ENCODE results near the gene TRIM29. TPM values are rescaled to one million over a fixed set of nuclear protein-coding genes. Genes with fewer than 3 reads are reported as not detected.
A peak's percentile ranks its signal among the peaks of the same experiment; 100 is the strongest.

The TRIM29 gene
- total and polyA plus RNA-seq, 4 donors: 4.4 to 26.6 (median 16.9) TPM

DNA sequence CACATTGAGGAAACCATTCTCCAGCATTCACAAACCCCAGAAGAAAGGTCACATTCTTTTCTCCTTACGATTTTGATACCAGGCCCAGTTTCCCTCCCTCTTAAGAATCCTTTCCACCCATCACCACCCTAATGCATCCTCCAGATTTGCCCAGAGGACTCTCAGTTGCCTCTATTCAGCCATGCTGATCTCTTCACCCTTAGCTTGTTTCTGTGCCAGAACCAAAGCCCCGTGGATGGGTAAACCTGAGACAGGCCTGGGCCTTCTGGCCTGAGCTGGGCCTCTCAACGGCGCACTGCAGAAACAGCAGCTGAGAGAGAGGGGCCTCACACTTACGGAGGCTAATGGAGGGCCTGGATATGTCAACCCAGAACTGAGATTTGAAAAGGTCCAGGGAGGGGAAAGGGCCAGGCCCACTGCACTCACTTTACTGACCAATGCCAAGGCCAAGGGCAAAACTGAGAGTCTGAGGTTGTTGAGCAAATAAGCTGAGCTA is 40.7 kb upstream of the TRIM29 start:
- no peaks in the 10 kb centered on the region for H3K36me3 ChIP-seq (ENCODE audit: control insufficient read depth in 4 of 4, insufficient read depth in 4 of 4, low read length in 4 of 4)
- DNase-seq (no peak), ATAC-seq (ENCODE audit: insufficient read depth, low FRiP score) (no peak)
- H3K4me3 ChIP-seq: no peak overlapping the region
- H3K27ac ChIP-seq (ENCODE audit: low read depth in 1 of 2, low read length in 1 of 2): no peak overlapping the region
- peaks cover 0 to 32% (median 12%) of the 10 kb centered on the region in 5 donors for H3K4me1 ChIP-seq (ENCODE audit: control insufficient read depth in 5 of 5, insufficient read depth in 5 of 5, low read length in 5 of 5)
- WGBS, 2 donors: 83 to 92% methylated on average over 5 of the region's 5 CpGs
- no peaks in the 10 kb centered on the region for H3K9me3 ChIP-seq (ENCODE audit: control insufficient read depth in 4 of 4, insufficient read depth in 3 of 4, low read length in 3 of 4)
- H3K27me3 ChIP-seq (ENCODE audit: control insufficient read depth in 3 of 3, insufficient read depth in 3 of 3, low read length in 2 of 3): no peaks in the 10 kb centered on the region
- no peak overlapping the region for H3K9ac ChIP-seq (ENCODE audit: insufficient read depth in 1 of 2, low read length in 2 of 2)
- TF ChIP-seq, protein P1, sequence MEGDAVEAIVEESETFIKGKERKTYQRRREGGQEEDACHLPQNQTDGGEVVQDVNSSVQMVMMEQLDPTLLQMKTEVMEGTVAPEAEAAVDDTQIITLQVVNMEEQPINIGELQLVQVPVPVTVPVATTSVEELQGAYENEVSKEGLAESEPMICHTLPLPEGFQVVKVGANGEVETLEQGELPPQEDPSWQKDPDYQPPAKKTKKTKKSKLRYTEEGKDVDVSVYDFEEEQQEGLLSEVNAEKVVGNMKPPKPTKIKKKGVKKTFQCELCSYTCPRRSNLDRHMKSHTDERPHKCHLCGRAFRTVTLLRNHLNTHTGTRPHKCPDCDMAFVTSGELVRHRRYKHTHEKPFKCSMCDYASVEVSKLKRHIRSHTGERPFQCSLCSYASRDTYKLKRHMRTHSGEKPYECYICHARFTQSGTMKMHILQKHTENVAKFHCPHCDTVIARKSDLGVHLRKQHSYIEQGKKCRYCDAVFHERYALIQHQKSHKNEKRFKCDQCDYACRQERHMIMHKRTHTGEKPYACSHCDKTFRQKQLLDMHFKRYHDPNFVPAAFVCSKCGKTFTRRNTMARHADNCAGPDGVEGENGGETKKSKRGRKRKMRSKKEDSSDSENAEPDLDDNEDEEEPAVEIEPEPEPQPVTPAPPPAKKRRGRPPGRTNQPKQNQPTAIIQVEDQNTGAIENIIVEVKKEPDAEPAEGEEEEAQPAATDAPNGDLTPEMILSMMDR (IDR thresholded peaks at IDR 0.05; ENCODE audit: control extremely low read depth, extremely low read depth): no peak

DNA sequence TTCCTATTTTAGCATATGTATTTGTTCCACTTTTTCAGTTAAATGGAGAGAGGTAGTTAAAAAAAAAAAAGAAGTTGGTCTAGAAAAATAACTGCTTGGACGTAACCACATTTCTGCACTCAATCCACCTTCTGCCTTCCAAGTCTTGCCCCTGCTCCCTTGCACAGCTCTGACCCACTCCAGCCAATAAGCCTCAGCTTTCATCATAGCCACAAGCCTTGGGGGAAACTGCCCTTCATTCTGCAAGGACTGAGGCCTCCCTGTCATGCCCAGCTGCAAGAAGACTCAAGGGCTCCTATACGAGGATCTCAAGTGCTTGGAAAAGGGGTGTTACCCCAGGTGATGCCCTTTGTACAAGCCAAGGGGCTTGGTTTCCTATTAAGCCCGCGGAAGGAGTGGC is 37.0 kb upstream of the TRIM29 start:
- Histone ChIP-seq H3K4me3 (no peak overlapping the region), H3K4me1 (ENCODE audit: control insufficient read depth in 5 of 5, insufficient read depth in 5 of 5, low read length in 5 of 5) (peaks cover 0 to 13% (median 6%) of the 10 kb centered on the region in 5 donors), H3K27me3 (ENCODE audit: control insufficient read depth in 3 of 3, insufficient read depth in 3 of 3, low read length in 2 of 3) (peaks cover 0 to 20% (median 13%) of the 10 kb centered on the region in 3 donors), H3K9me3 (ENCODE audit: control insufficient read depth in 4 of 4, insufficient read depth in 3 of 4, low read length in 3 of 4) (no peaks in the 10 kb centered on the region), H3K36me3 (ENCODE audit: control insufficient read depth in 4 of 4, insufficient read depth in 4 of 4, low read length in 4 of 4) (no peaks in the 10 kb centered on the region), H3K9ac (ENCODE audit: insufficient read depth in 1 of 2, low read length in 2 of 2) (no peak overlapping the region), H3K27ac (ENCODE audit: low read depth in 1 of 2, low read length in 1 of 2) (no peak overlapping the region)
- ATAC-seq (ENCODE audit: insufficient read depth, low FRiP score) (no peak), DNase-seq (no peak)
- 53 to 56% methylated on average over 4 of the region's 4 CpGs for WGBS, 2 donors
- TF ChIP-seq, protein P1 (IDR thresholded peaks at IDR 0.05; ENCODE audit: control extremely low read depth, extremely low read depth): no peak

DNA sequence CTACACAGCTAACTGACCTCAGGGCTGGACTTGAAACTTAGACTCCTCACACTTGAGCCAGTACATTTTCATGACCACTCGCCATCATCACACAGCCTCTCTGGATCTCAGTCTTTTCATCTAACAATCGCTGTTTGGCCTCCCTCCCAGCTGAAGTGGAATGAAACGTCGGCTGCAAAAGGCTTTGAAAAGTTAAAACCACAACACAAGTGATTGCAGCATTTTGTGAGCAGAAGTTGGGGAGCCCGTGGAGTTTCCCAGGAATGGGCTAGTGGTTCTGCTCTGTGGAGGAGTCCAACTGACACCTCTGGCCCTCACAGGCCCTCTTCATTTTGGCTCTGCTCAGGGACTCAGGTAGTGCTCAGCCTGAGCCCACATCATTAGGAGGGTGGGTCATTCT is 35.9 kb upstream of the TRIM29 start:
- ATAC-seq (ENCODE audit: insufficient read depth, low FRiP score): no peak
- WGBS, 2 donors: 32 to 47% methylated on average over 5 of the region's 5 CpGs
- H3K27me3 ChIP-seq (ENCODE audit: control insufficient read depth in 3 of 3, insufficient read depth in 3 of 3, low read length in 2 of 3): peaks cover 0 to 22% (median 13%) of the 10 kb centered on the region in 3 donors
- no peak overlapping the region for H3K4me3 ChIP-seq
- no peak overlapping the region for H3K9ac ChIP-seq (ENCODE audit: insufficient read depth in 1 of 2, low read length in 2 of 2)
- no peaks in the 10 kb centered on the region for H3K9me3 ChIP-seq (ENCODE audit: control insufficient read depth in 4 of 4, insufficient read depth in 3 of 4, low read length in 3 of 4)
- peak in 2 of 3 donors; percentile 59 to 77 for DNase-seq
- TF ChIP-seq, protein P1 (IDR thresholded peaks at IDR 0.05; ENCODE audit: control extremely low read depth, extremely low read depth): no peak
- peaks cover 0 to 22% (median 6%) of the 10 kb centered on the region in 5 donors for H3K4me1 ChIP-seq (ENCODE audit: control insufficient read depth in 5 of 5, insufficient read depth in 5 of 5, low read length in 5 of 5)
- no peak overlapping the region for H3K27ac ChIP-seq (ENCODE audit: low read depth in 1 of 2, low read length in 1 of 2)
- no peaks in the 10 kb centered on the region for H3K36me3 ChIP-seq (ENCODE audit: control insufficient read depth in 4 of 4, insufficient read depth in 4 of 4, low read length in 4 of 4)
